Lower leg skin (tissue), 3 donors: ENCODE measurements around the gene KRTAP12-4.

Experiments
- CTCF ChIP-seq, 3 donors: fragments of 450-650 bp; IDR thresholded peaks; one replicate each; pipeline ENCODE4 v1.5.1; 2016; ENCODE audit warnings: antibody characterized with exemption in 3 of 3, mild to moderate bottlenecking in 3 of 3, moderate library complexity in 2 of 3
- POLR2A ChIP-seq, 2 donors: fragments of 450-650 bp; IDR thresholded peaks; one replicate each; pipeline ENCODE4 v1.6.1; 2016 to 2017; ENCODE audit warnings: antibody characterized with exemption in 2 of 2, mild to moderate bottlenecking in 1 of 2, moderate library complexity in 1 of 2

DNA sequence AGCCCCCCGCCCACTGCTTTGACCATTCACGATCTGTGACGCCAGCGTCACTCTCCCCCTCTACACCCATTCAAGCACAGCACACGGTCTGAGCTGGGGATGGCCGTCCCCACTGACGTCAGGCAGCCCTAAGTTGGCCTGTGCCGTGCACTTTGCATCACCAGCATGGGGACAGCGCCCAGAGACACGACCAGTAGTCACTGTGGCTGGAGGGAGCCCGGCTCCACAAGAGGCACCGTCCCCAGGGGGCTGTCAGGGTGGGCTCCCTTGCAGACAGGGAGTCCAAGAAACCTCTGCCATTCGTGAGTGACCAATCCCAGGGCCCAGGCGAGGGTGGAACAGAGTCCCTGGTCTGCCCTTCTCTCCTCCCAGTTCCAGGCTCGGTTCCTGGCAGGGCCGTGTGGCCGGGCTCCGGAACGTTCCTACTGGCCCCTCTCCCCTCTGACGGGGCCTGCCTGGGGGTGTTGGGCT is 40.3 kb downstream of the KRTAP12-4 start:
- TF ChIP-seq CTCF (IDR thresholded peaks at IDR 0.05) (no peak), POLR2A (IDR thresholded peaks at IDR 0.05) (no peak)
